GM21529 (cell line): ENCODE measurements around the gene KRTAP10-9.
"Not testable (repeated sequence)": the region's sequence is repeated elsewhere in the genome, so short reads cannot be mapped to it uniquely, and the experiment has no call there.

Source experiments
- ATAC-seq: cut with Tn5 transposase; IDR thresholded peaks from one replicate; pipeline ENCODE4 v1.9.1; 2021; ENCODE audit not compliant: unreplicated experiment

The KRTAP10-9 gene, protein sequence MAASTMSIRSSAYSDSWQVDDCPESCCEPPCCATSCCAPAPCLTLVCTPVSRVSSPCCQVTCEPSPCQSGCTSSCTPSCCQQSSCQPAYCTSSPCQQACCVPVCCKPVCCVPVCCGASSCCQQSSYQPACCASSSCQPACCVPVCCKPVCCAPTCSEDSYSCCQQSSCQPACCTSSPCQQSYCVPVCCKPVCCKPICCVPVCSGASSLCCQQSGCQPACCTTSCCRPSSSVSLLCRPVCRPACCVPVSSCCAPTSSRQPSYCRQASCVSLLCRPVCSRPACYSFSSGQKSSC

DNA sequence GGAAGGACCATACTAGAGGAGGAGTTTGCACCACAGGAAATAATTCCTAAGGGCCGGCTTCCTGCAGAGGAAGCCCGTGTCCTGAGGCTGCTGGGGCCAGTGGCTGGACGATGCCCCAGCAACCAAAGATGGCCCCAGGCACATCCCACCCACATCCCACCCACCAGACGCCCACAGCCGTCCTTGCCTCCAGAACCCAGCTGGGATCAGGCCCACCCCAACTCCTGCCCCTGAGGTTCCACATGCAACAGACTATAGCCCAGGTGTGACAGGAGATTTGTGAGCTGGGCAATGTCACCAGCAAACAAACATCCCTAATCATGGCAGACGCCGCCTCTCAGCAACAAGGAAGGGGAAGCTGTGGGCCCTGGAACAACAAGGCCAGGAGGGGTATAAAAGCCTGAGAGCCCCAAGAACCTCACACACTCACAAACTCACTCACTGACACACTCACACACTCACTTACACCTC is at the start of gene KRTAP10-9:
Gene KRTAP10-9 (plus strand): TSS at position 421 of the 471 bp plus-strand sequence. CDS start 79 bp downstream, outside the sequence.
- no peak for ATAC-seq

DNA sequence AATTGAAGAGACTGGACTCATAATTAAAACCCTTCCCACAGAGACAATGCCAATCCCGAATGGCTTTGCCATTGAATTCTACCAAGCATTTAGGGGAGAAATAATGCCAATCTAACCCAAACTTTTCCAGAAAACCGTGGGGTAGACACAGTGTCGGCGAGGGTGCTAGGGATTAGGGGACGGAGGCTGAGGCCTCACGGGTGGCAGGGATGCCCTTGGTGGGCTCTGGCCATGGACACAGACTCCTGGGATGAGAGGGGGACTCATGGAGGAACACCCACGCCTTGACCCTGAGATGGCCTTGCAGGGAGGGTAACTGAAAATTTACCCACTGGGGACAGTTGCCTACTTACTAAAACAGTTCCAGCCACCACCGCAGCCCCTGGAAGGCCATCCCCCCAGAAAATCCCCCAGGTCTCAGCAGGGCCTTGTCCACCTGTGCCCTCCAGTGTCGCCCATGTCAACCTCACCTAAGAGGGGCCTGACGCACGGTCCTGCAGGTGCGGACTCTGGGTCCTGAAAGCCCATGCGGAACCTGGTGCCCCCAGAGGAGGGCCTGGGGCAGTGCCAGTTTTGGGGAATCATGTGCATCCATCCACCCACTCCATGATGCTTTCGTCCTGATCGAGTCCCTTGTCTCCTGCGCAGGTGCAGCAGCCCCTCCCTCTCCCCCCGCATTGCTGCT is 48.4 kb upstream of the KRTAP10-9 start:
- ATAC-seq: no peak

DNA sequence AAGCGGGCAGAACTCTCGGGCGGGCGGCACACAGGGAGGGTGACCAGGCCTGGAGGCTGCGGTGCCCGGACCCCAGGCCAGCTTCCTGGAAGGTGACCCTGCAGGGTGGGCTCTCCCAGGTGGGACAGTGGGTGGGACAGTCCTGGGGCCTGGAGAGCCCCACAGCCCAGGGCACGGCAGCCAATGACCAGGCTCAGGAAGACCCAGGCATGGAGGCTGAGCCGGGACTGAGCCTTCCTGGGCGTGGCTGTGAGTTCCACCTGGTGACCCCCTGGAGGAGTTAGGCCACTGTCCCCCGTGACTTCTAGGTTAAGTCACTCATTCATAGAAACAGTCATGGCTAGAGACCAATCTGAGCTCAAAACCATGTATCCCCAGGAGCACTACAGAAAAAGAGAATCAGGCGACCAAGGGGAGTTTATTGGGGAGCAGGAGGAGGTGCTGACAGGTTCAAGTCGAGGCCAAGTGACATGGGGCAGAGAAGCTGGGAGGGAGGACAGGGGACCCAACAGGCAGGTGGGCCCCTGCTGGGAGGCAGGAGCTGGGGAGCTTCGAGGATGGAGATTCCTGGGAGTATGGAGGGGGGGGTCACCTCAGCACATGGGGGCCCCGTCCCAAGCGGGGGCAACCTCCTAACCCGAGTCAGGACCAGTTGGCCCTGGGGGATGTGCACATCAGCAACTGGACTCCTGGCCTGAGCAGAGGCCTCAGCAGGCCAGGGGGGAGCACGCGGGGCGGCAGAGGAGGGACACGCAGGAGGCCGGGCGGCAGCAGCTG is 47.6 kb upstream of the KRTAP10-9 start:
- ATAC-seq: no peak

DNA sequence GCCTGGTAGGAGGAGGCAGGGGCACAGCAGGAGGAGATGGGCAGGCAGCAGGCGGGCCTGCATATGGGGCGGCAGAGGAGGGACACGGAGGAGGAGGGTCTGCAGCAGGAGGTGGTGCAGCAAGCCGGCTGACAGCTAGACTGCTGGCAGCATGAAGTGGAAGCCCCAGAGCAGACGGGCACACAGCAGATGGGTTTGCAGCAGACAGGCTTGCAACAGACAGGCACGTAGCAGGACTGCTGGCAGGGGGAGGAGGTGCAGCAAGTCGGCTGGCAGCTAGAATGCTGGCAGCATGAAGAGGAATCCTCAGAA is 47.1 kb upstream of the KRTAP10-9 start:
- no peak for ATAC-seq

DNA sequence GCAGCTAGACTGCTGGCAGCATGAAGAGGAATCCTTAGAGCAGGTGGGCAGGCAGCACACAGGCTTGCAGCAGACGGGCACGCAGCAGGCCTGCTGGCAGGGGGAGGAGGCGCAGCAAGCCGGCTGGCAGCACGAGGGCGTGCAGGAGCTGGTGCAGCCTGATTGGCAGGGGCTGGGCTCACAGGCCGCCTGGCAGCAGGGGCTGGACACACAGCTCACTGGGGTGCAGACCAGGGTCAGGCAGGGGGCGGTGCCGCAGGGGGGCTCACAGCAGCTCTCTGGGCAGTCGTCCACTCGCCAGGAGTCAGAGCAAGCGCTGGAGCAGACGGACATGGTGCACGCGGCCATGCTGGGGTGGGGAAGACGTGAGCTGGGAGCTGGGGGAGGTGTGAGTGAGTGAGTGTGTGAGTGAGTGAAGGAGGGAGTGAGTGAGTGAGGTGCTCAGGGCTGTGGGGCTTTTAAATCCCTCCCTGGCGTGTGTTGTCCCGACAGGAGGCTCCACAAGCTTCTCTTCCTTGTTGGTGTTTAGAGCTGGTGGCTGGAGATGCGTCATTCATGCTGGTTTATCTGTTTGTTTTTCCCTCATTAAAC is 46.6 kb upstream of the KRTAP10-9 start, which contains the start of gene KRTAP10-5:
Gene KRTAP10-5 (minus strand): TSS at position 374 of the 591 bp plus-strand sequence. CDS start 26 bp downstream, at position 348.
- ATAC-seq: not testable (repeated sequence)

DNA sequence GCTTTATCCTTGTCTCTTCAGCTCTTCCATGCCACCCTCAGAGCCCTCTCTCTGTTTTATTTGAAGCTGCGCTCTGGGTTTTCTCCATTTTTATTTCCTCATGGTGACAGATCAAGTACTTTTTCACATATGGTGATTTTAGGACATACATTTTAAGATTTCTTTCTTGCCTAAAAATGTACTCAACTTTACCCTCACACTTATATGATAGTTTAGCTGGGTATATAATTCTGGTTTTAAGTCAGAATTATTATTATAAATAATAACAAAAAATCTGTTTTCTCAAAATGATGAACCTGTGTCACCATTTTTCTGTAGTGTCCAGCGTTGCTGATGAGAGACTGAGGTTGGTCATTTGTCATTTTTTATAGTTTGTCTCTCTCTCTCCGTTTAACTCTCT is 45.7 kb upstream of the KRTAP10-9 start:
- no peak for ATAC-seq

DNA sequence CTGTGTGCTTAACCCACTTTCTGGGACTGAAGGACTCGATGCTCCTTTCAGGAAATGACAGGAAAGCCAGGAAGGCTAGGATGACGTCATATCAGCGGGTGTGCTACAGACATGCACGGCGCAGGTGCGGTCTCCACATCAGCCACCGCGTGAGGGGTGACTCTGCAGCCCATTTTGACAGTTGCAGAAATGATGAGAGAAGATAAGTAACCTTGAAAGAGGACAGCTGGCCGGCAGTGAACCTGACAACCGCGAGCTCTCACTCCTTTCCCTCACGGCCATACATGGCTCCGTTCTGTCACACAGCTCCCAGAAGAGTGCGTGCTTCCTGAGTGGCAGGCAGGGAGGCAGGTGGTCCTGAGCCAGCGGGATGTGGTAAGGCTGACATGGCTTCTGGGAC is 44.8 kb upstream of the KRTAP10-9 start:
- ATAC-seq: no peak

DNA sequence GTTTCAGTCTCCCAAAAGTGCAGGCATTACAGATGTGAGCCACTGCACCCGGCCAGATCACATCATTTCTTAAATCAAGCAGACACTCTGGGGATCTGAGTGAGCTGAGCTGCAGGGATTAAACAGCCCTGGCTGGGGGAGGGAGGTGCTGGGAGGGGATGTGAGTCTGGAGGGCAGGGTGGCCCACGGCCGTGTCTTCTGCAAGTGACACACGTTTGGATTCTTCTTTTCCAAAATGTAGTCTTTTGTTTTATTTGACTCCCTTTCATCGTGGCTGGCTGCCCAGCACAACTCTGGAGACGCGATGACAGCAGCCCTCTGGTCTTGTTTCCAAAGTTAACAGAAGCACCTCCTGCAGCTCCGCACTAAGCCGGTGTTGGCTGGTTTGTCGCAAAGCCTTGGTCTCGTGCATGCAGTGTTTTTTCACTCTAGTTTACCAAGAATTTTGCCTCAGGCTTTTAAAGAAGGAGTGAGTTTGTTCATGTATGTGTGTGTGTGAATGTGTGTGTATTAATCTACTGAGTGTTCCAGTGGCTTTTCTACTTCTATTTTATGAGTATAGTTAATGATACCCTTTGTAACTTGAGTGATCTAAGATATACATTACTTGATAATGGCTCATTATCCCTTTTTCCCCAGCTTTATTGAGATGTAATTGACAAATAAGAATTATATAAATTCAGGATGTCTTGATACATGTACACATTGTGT is 43.6 kb upstream of the KRTAP10-9 start:
- no peak for ATAC-seq

DNA sequence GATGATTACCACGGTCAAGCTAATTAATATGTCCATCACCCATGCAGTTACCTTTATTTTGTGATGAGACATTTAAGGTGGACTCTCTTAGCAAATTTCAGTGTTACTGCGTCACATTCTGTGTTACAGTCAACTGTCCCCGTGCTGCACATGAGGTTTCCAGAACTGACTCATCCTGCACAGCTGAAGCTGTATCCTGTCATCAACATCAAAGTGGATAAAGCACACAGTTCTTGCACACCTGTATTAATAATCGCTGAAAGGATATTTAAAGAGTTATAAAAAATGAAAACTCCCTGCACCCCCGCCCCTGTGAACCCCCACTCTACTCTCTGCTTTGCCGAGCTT is 43.1 kb upstream of the KRTAP10-9 start:
- ATAC-seq: no peak

DNA sequence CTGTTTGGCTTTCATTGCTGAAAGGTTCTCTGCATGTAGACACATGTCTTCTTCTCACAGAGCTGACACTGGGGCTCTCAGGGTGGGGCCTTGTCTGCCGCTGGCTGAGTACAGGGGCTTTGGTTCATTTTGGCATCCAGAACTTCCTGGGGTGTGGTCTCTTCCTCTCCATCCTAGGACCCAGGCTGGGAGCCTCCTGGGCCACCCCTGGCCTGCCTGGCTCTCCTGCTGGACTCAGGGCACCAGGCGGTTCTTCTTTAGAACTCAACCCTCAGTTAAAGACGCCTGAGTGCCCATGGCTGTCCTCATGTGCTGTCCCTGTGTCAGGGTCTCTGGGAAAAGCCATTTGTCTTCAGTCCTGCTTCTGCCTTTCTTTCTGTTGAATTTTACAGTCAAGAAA is 41.0 kb upstream of the KRTAP10-9 start:
- no peak for ATAC-seq

DNA sequence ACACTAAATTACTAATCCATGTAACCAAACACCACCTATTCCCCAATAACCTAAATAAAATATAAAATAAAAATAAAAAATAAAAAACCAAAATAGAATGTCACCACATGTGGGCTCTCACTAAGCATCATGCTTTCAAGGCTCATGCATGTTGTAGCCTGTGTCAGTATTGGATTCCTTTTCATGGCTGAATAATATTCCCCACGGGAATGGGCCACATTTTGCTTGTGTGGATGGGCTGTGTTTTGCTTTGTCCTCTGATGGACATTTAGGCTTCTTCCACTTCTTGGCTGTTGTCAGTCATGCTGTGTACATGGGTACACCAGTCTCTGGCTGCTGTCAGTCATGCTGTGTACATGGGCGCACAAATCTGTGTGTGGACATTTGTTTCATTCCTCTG is 37.8 kb upstream of the KRTAP10-9 start:
- ATAC-seq: no peak

DNA sequence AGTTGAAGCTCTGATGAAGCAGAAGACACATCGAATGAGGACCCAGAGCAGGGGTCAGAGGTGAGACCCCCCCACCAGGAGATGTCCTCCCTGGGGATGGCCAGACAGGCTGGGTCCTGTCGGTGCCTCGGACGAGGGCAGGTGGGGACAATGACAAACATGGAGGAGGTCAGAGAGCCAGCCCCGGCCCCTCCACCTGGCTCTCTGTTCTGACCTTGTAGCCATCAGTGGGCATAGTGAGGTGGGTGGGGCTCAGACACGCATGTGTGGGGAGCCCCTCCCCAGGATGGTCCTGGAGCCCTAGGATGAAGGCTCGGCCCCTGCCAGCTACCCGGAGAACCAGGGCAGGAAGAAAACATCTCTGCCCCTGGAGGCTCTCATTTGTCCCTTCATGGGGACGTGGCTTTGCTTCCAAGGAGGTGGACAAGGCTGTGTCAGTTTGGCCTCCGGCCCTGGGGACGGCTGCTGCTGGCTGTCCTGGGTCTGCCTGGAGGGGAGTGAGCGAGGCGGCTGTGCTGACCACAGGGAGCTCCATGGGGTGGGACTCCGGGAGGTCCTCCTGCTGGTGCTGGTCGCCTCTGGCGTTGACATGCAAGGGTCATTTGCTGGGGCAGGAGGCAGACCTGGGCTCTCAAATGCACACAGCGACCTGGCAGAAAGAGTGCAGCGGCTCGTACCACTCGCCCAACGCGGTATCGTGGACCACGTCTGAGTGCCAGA is 37.1 kb upstream of the KRTAP10-9 start:
- ATAC-seq: no peak

DNA sequence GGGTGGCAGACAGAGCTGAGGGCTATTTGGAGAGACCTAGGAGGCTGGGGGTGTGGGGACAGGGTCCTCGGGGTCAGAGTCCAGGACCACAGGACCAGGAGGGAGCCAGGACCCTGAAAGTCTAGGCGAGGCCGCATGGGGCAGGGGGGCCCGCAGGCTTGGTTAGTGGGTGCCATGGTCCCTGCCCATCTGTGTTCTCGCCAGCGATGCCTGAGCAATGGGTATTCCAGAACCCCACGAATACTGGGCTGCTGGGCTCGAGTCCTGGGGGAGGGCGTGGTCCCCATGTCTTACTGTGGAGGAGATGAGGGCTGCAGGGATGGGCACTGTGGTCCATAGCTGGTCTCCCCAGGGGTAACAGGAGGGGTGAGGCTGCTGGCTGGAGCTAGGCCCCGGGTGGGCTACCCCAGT is 36.6 kb upstream of the KRTAP10-9 start:
- ATAC-seq: no peak

DNA sequence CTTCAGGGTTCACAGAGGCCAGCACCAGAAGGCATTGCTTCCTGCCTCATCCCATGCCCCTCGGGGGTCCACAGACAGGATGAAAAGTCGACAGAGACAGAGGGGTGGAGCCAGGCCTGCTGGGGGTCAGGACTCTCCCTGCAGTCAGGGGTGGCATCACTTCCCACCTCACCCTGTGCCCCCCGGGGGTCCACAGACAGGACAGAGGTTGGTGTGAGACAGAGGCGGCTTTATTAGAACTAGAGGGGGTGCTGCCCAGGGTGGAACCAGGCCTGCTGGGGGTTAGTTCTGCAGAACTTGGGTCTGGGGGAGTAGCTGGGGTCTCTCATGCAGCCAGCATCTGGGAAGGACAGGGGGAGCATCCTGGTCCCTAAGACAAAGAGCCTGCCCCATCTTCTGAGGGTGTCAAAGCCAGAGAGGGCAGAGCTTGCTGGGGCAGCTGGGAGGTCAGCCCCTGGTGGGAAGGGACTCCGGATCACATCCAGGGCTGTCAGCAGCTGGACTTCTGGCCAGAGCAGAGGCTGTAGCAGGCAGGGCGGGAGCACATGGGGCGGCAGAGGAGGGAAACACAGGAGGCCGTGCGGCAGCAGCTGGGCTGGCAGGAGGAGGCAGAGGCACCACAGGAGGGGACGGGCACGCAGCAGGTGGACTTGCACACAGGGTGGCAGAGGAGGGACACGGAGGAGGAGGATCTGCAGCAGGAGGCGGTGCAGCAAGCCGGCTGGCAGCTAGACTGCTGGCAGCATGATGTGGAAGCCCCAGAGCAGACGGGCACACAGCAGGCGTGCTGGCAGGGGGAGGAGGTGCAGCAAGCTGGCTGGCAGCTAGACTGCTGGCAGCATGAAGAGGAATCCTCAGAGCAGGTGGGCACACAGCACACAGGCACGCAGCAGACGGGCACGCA is 35.7 kb upstream of the KRTAP10-9 start:
- ATAC-seq: not testable (repeated sequence)

DNA sequence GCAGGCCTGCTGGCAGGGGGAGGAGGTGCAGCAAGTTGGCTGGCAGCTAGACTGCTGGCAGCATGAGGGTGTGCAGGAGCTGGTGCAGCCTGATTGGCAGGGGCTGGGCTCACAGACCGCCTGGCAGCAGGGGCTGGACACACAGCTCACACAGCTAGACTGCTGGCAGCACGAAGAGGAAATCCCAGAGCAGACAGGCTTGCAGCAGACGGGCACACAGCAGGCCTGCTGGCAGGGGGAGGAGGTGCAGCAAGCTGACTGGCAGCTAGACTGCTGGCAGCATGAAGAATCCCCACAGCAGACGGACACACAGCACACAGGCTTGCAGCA is 35.1 kb upstream of the KRTAP10-9 start:
- not testable (repeated sequence) for ATAC-seq

DNA sequence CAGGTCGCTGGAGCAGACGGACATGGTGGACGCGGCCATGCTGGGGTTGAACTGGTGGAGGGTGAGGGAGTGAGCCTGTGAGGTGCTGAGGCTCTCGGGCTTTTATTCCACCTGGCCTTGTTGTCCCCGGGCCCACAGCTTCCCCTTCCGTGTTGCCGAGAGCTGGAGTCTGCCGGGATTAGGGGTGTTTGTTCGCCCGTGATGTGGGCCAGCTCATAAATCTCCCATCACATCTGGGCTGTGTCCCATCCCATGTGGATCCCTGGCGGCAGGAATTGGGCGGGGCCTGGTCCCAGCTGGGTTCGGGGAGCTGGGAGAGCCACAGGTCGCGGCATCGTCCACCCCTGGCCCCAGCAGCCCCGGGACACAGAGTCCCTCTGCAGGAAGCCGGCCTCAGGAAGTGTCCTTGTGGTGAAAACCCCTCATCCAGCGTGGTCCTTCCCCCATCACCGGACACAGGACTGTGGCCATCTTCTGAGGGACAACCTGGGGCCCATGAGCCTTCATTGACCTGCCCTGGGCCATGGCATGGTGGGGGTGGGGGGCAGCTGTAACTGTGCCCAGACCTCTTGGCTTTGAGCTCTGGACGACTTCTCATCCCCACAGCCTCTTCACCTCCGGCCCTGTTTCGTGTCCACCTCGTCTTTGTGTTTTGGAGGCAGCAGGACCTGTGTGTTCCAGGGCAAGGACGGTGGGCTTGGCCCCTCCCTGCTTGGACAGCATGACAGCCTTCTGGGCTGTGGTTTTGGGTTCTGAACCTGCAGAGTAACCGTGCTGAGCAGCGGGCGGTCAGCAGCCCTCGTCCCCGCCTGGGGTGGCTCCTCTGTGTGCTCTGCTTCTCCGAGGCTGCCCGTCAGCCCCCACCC is 34.2 kb upstream of the KRTAP10-9 start, which contains the start of gene KRTAP10-6:
Gene KRTAP10-6 (minus strand): TSS at position 60 of the 866 bp plus-strand sequence. CDS start 21 bp downstream, at position 39.
- no peak for ATAC-seq

DNA sequence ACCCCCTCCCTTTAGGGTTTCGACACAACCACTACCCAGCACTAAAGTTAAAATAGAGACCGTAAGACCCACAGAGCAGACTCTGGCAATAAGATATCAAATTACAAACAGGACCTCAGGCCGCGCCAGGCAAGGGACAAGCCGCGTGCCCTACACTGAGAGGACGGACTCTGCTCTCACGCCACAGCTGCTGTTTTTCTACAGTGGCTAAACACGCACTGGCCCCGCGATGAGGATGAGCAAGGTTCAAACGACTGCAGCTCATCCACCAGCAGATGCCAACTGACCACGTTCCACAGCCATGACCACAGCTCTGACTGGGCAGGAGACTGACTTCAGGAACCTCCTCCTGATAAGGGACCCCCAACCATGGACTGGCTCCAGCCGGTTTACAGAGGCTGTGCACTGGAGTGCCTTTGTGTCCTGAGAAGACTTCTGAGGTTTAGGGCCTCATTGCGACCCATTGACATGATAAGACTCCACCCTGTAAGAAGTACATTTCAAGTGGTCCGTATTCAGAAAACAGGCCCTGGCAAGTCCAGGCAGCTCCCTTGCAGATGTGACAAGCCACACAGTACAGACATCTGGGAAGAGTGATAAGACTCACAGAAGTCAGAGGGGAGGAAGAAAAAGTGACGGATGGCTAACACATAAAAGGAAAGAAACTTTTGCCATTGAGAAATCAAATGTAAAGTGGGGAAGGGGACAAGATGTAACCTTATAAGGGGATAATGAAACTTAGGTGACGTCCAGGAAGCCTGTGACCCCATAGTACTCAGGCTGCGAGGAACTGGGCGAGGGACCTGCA is 33.1 kb upstream of the KRTAP10-9 start:
- ATAC-seq: no peak
